ENCODE data around the gene PPP1CA. TPM values are rescaled to one million over a fixed set of nuclear protein-coding genes. Genes with fewer than 3 reads are reported as not detected.

Gene PPP1CA
- total and polyA plus RNA-seq, 7 donors, result 72.6 to 191 (median 108) TPM

DNA sequence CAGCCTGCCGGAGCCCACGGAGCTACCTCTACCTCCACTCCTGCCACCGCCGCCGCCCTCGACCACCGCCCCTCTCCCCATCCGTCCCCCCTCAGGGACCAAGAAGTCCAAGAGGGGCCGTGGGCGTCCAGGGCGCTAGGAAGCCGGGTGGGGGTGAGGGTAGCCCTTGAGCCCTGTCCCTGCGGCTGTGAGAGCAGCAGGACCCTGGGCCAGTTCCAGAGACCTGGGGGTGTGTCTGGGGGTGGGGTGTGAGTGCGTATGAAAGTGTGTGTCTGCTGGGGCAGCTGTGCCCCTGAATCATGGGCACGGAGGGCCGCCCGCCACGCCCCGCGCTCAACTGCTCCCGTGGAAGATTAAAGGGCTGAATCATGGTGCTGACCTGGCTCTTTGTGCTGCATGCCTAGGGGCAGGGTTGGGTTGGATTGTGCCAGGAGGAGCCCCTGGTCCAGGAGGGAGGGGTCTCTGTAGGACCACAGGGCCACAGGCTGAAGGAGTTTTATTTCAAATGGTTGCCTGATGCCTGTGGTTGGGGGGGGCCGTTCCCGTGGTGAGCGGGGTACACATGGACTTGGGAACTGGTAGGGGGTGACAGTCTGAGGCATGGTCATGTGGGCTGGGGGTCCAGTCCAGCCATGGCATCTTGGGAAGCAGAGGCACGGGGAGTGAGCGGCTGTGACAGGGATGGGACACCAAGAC is 33.5 kb upstream of the PPP1CA start:
- H3K27ac ChIP-seq, result no peak overlapping the region
- TF ChIP-seq, protein P1, sequence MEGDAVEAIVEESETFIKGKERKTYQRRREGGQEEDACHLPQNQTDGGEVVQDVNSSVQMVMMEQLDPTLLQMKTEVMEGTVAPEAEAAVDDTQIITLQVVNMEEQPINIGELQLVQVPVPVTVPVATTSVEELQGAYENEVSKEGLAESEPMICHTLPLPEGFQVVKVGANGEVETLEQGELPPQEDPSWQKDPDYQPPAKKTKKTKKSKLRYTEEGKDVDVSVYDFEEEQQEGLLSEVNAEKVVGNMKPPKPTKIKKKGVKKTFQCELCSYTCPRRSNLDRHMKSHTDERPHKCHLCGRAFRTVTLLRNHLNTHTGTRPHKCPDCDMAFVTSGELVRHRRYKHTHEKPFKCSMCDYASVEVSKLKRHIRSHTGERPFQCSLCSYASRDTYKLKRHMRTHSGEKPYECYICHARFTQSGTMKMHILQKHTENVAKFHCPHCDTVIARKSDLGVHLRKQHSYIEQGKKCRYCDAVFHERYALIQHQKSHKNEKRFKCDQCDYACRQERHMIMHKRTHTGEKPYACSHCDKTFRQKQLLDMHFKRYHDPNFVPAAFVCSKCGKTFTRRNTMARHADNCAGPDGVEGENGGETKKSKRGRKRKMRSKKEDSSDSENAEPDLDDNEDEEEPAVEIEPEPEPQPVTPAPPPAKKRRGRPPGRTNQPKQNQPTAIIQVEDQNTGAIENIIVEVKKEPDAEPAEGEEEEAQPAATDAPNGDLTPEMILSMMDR (IDR thresholded peaks at IDR 0.05), result no peak
- intact Hi-C loops (cut with DNase I), result no loop called here
- ATAC-seq (no peak), DNase-seq (no peak)
- no peak overlapping the region for H3K4me3 ChIP-seq
- WGBS, 3 donors, result 82 to 87% (median 82%) methylated on average over 25 to 26 of the region's 26 CpGs
- H3K36me3 ChIP-seq (ENCODE audit: insufficient read depth in 1 of 2, low read depth in 1 of 2), result peaks cover 6 to 81% of the 10 kb centered on the region in 2 donors
- H3K27me3 ChIP-seq (ENCODE audit: insufficient read depth in 3 of 3, low read length in 2 of 3), result no peaks in the 10 kb centered on the region
- H3K9me3 ChIP-seq, result no peaks in the 10 kb centered on the region
- peaks cover 8% of the 10 kb centered on the region for H3K4me1 ChIP-seq

GRCh38 chr11:67434395-67434881 is 32.8 kb upstream of the PPP1CA start:
- Histone ChIP-seq H3K9me3 (no peaks in the 10 kb centered on the region), H3K36me3 (ENCODE audit: insufficient read depth in 1 of 2, low read depth in 1 of 2) (peaks cover 6 to 88% of the 10 kb centered on the region in 2 donors), H3K27ac (no peak overlapping the region)

GRCh38 chr11:67433536-67434394 is 32.1 kb upstream of the PPP1CA start:
- peaks cover 20% of the 10 kb centered on the region for H3K4me1 ChIP-seq
- no peaks in the 10 kb centered on the region for H3K27me3 ChIP-seq (ENCODE audit: insufficient read depth in 3 of 3, low read length in 2 of 3)
- ATAC-seq (no peak), DNase-seq (no peak)
- 77 to 83% (median 81%) methylated on average over 22 of the region's 22 CpGs for WGBS, 3 donors
- TF ChIP-seq, protein P1 (IDR thresholded peaks at IDR 0.05), result no peak
- no peak overlapping the region for H3K4me3 ChIP-seq
- intact Hi-C loops (cut with DNase I), result no loop called here
- H3K9me3 ChIP-seq, result no peaks in the 10 kb centered on the region
- H3K36me3 ChIP-seq (ENCODE audit: insufficient read depth in 1 of 2, low read depth in 1 of 2), result peaks cover 6 to 85% of the 10 kb centered on the region in 2 donors
- H3K27ac ChIP-seq, result no peak overlapping the region

More at GRCh38 chr11:67434395-67434881, 32.8 kb upstream of the PPP1CA start:
- Histone ChIP-seq H3K4me1 (peaks cover 15% of the 10 kb centered on the region), H3K4me3 (no peak overlapping the region), H3K27me3 (ENCODE audit: insufficient read depth in 3 of 3, low read length in 2 of 3) (no peaks in the 10 kb centered on the region)
- WGBS, 3 donors, result 82 to 86% (median 83%) methylated on average over 23 of the region's 23 CpGs
- TF ChIP-seq, protein P1 (IDR thresholded peaks at IDR 0.05), result no peak
- intact Hi-C loops (cut with DNase I), result no loop called here
- no peak for DNase-seq
- ATAC-seq, result no peak

DNA sequence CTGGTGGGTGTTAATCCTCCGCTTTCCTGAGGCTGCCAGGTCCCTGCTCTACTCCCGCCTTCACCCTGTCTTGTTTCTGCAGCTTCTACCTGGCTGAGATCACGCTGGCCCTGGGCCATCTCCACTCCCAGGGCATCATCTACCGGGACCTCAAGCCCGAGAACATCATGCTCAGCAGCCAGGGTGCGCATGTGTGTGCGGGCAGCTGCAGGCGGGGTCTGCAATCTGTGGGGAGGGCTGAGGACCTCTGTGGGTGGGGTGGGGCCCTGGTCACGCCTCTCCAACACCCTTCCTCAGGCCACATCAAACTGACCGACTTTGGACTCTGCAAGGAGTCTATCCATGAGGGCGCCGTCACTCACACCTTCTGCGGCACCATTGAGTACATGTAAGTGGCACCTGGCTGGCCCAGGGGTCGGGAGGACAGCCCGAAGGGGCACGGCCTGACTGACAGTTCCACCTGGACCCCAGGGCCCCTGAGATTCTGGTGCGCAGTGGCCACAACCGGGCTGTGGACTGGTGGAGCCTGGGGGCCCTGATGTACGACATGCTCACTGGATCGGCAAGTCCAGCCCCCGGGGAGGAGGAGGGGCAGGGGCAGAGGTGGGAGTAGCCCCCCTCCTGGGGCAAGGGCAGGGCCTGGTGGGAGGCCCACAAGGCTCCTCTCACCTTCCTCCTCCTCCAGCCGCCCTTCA is 31.1 kb upstream of the PPP1CA start:
- TF ChIP-seq, protein P1 (IDR thresholded peaks at IDR 0.05), result no peak
- peaks cover 6 to 75% of the 10 kb centered on the region in 2 donors for H3K36me3 ChIP-seq (ENCODE audit: insufficient read depth in 1 of 2, low read depth in 1 of 2)
- no peak overlapping the region for H3K27ac ChIP-seq
- WGBS, 3 donors, result 88 to 90% (median 88%) methylated on average over 22 of the region's 22 CpGs
- H3K9me3 ChIP-seq, result no peaks in the 10 kb centered on the region
- intact Hi-C loops (cut with DNase I), result no loop called here
- peaks cover 20% of the 10 kb centered on the region for H3K4me1 ChIP-seq
- ATAC-seq (no peak), DNase-seq (no peak)
- no peak overlapping the region for H3K4me3 ChIP-seq
- no peaks in the 10 kb centered on the region for H3K27me3 ChIP-seq (ENCODE audit: insufficient read depth in 3 of 3, low read length in 2 of 3)
